GM21390 (cell line): Measurements from ENCODE around the gene PGGT1B.

Source experiments
- ATAC-seq: cut with Tn5 transposase; IDR thresholded peaks from one replicate; pipeline ENCODE4 v1.9.1; 2021; ENCODE audit not compliant: unreplicated experiment

The PGGT1B gene

GRCh38 chr5:115184770-115185169, 77.9 kb downstream of the PGGT1B start:
- no peak for ATAC-seq

DNA sequence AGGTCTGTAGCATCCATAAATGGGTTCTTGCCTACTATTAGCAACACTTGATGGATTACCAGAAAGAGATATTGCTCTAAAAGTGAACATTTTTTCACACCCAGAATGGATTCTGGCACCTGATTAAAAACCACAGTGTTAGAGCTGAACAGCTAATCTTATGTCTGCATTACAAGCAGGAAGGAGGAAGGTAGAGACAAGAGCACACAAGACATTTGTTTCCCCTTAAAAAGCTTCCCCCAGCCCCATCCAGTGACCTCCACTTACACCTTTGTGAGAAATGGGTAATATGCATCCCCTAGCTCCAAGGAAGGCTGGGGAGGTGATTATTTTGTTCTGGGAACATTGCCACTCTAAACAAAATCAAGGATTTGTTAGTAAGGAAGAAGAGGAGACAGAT, 80.9 kb downstream of the PGGT1B start:
- no peak for ATAC-seq

DNA sequence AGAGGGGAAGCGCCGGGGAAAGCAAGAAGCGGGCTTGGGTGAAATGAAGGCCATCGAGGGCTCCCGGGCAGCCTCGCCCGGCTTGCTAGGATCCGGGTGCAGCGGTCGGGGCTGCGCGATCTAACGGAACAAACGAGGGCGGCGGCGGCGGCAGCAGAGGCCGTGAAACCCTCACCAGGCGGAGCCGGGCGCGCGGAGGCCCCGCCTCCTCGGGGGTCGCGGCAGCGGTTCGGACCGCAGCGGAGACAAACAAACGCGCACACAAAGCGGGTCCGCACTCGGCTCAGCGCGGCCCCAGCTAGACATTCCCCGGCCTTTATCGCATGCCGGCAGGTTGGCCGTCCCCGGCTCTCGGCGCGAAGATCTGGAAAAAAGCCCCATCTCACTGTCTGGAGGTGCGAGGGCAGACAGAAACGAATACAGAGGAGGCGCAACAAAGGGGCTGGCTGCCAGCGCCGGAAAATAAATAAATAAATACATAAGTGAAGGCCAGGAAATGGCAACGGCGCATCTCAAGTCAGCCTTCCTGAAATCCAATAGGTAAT, 82.4 kb downstream of the PGGT1B start:
- ATAC-seq: peak; percentile 63

- peak; percentile 40 for ATAC-seq
These were observed 83.1 kb downstream of the PGGT1B start for GRCh38 chr5:115179394-115180164.

GRCh38 chr5:115179030-115179393, 83.7 kb downstream of the PGGT1B start:
- no peak for ATAC-seq

GRCh38 chr5:115170929-115171510, 91.7 kb downstream of the PGGT1B start:
- ATAC-seq: no peak

DNA sequence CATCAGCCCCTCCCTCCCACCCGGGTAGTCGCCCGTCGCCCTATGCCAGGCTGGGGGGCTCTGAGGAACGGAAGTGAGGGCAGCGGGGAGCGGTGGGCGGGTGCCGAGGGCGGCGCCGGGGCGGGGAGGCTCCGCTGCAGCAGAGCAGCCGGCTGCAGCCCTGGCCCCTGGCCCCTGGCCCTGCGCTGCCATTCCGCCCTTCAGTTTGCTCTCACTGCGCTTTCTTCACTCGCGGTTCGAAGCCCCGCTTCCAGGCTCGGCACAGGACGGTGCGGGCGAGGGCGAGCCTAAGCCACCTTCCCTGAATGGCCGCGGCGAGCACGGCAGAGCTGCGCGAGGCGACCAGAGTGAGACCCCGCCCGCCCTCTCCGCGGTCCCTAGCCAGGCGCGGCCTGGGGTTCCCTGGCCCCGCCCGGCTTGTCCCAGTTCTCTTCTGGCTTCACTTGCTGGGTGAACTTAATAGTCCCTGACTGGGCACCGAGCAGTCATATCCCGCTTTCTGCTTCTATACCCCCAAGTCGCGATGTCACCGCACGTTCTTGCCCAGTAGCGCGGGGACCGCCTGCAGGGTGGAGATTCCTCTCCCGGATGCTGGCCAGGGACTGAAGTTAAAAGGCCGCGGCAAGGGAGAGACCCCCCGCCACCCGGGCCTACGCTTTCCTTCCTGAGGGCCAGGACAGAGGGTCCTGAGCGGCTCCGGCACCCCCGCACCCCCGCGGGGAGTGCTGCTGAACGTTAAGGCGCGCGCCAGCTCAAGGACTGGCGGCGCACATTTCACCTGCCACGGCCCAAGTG, 92.3 kb downstream of the PGGT1B start:
- peak; percentile 58 for ATAC-seq

DNA sequence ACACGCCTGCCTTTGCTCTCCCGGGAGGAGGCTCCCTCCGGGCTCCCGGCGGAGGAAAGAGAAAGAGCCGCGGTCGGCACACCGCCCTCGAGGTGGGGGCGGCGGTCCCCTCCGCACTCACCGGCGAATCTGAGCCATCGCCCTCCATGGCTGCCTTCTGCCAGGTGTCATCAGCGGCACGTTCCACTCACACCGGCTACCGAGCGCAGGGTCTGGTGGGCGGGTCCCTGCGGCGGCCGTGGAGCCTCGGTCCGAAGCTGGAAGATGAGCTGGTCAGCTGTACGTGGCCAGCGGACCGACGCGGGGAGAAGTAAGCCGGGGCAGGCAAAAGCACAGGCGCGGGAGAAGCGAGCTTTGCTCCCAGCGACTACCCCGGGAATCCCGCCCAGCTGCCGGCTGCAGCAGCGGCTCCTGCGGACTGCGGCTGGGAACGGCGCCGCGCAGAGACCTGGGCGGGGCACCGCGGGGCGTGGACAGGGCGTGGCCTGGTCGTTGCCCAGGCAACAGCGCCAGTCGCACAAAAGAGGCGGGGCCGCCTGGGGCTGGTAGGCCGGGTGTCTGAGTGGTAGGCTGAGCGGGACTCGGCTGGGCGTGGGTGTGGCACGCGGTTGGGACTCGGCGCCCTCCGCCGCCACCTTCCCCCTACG, 93.1 kb downstream of the PGGT1B start, which contains the start of gene TRIM36:
Gene TRIM36, minus strand, starts transcription at position 422 of the 647 bp plus-strand sequence. Its CDS starts 274 bp downstream, at position 148.
- peak; percentile 97 for ATAC-seq

DNA sequence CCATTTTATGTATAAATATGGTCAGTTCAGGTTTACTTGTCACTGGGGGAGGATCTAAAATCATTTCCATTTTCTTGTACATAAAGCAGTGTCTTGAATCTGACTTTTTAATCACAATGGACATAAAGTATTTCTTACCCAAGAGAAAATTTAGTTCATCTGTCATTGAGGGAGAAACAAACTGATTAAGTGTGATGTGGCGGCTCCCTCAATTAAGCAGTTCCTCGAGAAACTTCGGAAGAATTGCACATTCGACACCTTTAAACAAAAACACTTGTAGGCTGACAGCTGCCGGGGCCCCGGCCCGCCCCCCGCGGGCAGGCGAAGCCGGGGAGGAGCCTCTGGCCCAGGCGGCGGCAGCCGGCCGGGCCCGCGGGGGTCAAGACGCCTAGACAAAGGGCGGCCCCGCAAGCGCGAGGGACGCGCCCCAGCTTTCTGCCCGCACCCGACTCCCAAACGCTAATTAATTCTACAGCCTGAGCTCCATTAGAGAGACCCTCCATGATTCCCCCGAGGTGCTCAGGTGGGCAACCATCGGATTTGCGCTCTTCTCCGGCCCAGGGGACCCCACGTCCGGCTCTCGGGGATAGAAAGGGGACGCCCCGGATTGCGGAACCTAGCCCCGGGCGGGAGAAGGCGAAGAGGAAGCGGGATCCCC, 93.7 kb downstream of the PGGT1B start:
- ATAC-seq: no peak

- no peak for ATAC-seq
These were observed 95.8 kb downstream of the PGGT1B start for GRCh38 chr5:115166744-115167393.

- no peak for ATAC-seq
These were observed 96.9 kb downstream of the PGGT1B start for GRCh38 chr5:115165790-115166189.

DNA sequence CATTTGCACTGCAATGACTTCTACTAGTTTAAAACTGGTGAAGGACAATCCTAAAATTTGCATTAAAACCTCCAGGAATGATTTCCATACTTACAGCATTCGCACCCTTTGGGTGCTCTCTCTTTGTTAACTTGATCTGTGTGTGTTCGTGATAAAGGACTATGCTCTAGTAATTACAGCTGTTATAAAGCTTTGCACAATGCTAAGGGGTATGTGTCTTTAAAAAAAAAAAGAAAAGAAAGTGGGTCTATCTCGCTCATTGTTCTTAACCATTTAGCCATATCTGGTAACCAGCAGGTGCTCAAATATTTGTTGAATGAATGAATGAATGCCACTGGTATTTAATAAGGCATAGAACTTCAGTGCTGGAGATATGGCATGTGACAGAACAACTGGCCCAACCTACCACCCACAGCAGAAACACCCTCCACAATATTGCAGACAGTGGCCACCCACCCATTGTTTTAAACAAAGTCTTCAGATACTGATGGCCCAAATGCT, 101.7 kb downstream of the PGGT1B start:
- ATAC-seq: no peak
